Measurements from ENCODE around the gene ASPA.

DNA sequence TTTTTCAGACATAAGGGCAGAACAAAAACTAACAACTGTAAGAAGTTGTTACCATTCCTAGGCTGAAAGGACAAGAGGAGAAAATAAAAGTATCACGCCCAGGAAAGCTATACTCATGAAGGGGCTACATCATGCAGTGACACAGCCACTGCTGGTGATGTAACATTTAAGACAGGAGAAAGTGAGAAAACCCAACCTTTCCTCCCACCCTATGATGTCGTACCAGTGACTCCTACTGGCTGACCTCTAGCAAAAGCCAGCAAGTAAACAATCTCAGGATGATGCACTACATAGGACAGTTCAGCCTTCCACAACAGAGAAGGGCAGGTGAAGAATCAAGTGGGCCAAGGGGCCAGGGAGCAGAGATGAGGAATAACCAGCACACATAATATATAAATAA, 28.2 kb upstream of the ASPA start:
- TF ChIP-seq, protein P1, sequence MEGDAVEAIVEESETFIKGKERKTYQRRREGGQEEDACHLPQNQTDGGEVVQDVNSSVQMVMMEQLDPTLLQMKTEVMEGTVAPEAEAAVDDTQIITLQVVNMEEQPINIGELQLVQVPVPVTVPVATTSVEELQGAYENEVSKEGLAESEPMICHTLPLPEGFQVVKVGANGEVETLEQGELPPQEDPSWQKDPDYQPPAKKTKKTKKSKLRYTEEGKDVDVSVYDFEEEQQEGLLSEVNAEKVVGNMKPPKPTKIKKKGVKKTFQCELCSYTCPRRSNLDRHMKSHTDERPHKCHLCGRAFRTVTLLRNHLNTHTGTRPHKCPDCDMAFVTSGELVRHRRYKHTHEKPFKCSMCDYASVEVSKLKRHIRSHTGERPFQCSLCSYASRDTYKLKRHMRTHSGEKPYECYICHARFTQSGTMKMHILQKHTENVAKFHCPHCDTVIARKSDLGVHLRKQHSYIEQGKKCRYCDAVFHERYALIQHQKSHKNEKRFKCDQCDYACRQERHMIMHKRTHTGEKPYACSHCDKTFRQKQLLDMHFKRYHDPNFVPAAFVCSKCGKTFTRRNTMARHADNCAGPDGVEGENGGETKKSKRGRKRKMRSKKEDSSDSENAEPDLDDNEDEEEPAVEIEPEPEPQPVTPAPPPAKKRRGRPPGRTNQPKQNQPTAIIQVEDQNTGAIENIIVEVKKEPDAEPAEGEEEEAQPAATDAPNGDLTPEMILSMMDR (IDR thresholded peaks at IDR 0.05) = peak; percentile 69
- TF ChIP-seq ZFX (IDR thresholded peaks at IDR 0.05; ENCODE audit: borderline replicate concordance) = no peak
